ENCODE data around the gene AFF3.

The AFF3 gene

DNA sequence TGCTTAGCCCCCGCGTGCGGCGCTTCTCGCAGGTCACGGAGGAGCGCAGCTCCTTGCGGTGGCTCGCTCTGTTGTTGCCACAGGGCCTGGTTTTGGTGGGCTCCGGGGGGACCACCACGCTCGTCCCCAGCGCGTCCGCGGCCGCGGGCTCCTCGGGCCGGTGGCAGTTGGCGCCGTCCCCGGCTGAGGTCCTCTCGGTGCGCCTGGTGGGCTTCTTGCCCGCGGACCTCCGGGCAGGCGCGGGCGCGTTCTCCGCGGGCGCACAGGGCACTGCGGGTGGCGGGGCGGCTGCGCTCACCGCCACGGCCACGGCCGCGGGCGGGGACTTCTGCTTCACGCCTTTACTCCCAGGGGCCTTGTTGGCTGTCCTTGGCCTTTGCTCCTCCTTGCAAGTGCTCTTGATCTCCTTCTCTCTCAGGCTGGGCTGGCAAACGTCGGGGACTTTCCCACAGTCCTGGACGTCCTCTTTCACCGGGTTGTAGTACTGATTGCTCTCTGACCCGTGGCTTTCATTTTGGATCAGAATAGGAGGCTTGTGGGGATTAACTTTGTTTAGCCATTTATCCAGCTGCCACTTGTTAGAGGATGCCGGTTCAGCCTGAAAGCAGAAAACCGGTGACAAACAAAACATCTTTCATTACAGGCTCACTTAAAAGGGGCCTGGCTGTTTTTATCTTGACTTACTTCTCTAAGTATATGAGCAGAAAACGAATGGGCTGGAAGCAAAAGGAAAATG, 548.5 kb downstream of the AFF3 start:
- no peak for DNase-seq

DNA sequence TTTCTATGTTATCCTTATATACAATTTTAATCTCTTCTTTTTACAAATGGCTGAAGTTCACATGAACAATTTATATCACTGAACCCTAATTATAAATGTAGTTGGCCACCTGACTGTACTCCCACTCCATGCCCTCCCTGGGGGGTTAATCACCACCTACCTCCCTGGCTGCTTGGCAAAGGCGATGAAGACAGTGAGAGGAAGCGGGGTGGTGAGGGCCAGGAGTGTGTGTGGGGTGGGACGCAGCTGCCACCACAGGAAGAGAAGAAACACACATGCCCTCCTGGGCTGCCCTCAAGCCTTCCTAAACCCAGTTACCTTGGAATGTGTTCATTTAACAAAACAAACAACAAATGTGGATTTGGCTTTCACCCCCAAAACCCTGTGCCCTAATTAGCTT, 565.6 kb downstream of the AFF3 start:
- DNase-seq = no peak

DNA sequence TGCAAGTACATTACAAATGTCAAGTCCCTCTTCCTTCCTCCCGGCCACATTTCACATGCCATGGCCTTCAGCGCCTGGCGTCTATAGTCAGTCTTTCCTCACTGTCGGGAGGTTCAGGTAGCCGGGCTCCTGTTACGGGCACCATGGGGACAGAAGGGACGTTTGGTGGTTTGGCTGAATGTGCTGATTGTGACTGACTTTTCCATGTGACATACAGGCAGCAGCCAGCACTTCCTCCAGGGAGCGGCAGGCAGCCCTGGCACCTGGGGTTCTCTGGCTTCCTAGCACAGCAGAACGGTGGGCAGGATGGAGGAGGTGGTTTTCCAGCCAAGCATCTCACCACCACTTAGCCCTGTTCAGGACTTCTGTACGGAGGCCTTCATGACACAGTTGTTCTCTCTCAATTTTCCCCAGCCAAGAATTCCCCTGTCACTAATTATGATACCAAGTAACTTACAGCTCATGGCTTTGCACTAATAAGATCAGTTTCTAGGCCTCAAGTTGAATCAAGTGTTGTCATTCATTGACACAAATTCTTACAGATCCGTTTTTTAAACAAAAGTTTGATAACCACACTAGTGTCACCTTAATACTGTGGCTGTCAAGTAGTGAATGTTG, 568.6 kb downstream of the AFF3 start:
- peak in 5 of 14 donors; percentile 6 to 95 (median 18) for DNase-seq

DNA sequence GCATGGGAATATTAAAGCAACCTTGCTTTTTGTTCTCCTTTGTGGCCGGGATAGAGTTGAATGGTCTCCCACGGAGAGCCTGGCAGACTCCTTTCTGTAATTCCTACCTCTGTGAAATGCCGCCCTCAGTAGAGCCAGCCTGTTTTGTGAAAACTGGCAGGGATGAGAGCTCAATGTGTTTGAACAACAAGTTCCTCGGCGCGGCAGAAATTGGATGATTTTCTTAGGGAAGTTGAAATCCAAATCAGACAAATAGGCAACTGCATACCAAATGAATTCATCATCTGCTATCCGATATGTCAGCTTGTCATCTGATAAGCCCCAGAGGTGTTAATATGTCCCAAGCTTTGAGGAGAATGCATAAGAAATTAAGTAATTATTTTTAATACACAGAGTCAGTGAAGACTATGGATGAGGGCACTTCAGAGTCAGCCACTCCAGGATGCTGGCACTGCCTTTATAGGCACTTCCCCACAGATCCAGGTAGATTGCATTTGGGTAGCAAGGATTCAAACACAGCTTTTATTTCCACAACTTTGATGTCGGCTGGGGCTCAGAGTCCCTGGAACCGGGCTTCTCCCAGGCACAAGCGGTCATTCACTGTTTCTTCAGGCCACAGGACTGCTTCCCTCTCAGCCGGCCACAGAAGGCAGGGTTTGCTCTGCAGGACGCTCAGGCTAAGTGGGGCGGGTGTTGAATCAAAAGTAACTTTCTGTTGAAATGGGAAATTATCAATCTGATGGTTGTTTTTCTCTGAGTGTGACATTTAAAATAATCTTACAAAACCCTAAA, 569.8 kb downstream of the AFF3 start:
- DNase-seq = peak in 5 of 14 donors; percentile 9 to 91 (median 33)

DNA sequence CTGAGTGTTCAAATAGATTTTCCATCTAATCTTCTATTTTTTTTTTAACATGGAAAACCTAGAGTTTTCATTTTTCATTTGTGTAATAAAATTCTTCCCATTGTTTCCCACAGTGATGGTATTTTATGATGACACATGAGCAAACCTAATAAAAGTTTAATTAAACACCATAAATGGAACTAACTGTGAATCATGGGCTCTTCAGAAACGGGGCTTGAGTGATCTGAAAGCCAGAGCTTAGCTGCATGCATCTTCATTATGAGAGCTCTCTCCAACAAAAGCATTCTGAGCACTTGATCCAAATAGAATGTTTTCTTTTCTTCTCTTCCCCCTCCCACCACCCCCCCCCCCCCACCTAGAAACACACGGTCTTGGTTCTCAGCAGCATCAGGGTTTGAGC, 570.4 kb downstream of the AFF3 start:
- DNase-seq = no peak

DNA sequence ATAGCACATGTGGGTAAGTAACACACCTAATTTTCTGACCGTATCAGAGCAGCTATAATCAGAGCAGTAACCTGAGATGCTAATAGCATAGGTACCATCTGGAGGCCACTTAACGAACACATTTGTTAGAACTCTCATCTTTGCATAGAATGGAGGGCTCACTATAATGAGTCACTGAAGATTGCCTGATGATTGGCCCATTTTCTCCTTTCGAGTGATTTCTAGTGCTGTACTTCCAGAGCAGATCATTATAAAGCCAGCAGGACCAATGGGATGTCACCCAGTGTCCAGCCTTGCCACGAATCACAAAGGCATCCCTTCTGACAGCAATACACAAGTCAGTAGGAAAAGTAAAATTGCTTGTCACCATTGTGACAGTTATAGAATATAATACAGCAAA, 570.9 kb downstream of the AFF3 start:
- peak in 1 of 14 donors; percentile 5 for DNase-seq

DNA sequence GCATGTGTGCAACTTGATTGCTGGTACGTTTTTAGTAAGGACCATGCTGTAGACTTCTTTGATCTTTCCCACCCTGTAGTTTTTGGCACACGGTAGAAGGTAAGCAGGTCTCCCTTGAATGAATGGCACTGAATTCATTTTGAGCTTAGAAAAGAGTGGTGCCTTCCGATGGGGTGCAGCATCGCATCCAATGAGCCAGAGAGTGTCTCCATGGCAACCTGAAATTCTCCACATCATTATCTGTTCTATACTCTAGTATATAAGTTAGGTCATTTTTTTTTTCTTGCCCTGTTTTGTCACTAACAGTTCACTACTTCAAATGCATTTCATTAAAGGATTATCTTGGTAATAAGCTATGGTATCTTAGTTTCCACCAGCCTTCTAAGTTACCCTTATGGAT, 571.4 kb downstream of the AFF3 start:
- no peak for DNase-seq

DNA sequence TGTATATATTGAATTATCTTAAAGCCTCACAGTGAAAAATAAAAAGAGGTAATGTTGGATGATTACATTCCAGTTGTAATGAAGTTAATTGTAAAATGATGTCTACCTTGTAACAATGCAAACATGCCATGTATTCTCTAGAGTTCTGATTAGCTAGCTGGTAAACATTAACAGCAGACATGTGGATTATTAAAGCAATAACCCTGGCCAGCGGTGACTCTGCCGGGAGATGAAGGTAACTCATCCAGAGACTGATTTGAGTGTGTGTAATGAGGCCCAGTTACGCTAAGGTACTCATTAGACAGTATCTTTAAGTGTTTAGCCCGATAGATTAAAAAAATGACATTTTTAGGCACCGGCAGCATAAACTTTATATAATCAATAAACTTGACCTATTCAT, 573.0 kb downstream of the AFF3 start:
- no peak for DNase-seq

DNA sequence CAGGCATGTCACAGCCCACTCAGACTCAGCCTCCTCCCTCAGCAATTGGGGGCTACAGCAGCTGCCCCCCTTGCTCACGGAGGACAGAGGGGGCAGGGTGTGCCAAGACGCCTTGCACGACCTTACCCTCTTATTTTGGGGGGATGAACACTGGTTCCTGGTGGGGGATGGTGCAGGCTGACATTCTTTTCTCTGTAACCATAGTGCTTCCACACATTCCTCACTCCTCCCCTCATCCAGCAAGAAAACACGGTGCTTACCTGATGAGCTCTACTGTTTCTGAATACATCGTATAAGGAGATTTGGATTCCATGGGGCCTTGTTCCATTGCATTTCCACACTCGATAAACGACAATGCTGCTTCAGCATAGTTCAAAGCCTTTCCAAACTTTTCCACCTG, 577.2 kb downstream of the AFF3 start:
- DNase-seq = no peak

DNA sequence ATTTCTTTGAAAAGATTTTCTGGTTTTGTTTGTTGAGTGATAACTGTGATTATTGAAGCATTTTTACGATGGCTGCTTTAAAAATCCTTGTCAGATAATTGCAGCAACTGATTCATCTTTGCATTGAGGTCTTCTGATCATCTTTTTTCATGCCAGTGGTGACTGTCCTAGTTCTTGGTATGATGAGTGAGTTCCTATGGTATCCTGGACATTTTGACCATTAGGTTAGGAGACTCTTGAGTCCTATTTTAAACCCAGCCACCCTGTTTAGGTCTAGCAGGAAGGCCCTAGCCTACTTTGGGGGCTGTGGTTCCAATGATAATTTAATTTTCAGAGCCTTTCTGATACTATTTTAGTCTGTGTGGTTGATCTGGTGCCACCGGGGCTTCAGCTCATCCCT, 579.9 kb downstream of the AFF3 start:
- no peak for DNase-seq

DNA sequence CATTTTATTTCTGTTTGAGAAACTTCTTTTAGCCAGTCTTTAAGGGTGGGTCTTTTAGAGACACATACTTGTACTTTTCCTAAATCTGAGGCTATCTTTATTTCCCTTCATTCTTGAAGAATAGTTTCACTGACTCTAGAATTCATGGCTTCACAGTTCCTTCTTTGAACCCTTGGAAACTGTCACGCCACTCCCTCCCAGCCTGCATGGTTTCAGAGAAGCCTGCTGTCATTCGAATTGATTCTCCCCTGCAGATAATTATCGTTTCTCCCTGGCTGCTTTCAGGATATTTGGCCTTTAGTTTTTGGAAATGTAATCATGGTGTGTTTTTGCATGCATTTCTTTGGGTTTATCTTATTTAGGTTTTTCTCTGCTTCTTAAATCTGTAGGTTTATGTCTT, 580.6 kb downstream of the AFF3 start:
- DNase-seq = no peak

DNA sequence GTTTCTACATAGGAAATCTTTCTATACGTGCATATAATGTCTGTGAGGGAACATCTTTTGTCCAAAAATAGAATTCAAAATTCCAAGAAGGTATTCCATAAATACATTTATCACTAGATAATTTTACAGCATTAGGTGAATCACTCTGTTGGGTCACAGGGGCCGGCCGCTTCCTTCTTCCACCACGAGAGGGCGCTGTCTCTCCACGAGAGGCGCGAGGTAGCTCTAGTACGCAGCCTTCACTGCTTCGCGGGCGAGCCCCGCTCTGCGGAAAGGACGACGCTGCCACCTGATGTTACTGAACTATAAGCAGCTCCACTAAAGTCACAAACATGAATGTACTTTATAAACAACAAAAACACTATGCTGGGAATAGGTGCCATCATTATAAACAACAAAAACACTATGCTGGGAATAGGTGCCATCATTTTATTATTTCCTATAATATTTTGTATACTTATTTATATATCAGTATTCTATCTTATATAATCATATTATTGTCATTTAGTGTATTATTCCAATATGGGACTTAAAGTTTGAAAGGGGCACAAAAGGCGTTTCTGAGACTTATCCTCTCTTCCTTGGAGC, 583.2 kb downstream of the AFF3 start:
- DNase-seq = peak in 13 of 14 donors; percentile 8 to 81 (median 64)

DNA sequence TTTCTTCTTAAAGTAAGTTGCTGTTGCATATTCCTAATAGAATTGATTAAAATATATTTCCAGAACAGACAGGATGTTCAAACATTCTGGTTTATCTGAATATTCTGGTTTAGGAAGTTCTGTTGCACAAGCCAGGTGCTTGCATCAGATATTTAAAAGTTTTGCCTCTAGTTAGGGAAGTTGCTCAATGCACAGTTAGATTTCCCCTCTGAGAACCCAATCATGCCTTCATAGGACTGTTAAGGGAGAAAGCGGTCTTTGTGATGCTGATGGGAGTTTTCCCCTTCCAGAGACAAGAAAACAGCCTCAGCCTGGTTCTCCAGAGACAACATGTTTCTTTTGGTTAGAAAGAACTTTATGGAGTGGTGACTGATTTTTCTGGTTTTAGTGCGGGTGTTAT, 587.0 kb downstream of the AFF3 start:
- DNase-seq = no peak

DNA sequence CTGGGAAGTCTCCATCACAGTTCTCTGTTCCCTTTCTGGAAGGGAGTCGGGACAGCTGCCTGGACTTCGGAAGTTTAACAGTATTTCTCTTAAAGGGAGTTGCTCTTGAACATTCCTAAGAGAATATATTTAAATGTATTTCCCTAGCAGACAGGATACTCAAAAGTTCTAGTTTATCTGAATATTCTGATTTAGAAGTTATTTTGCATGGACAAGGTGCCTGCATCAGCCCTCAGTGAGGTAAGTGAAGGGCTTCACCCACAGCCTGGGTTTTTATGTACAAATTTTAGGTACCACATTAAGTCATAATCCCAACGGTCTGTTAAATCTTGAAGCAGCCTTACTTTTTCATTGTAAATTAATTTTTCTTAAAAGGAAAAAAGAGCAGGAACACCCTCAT, 587.5 kb downstream of the AFF3 start:
- DNase-seq = no peak

DNA sequence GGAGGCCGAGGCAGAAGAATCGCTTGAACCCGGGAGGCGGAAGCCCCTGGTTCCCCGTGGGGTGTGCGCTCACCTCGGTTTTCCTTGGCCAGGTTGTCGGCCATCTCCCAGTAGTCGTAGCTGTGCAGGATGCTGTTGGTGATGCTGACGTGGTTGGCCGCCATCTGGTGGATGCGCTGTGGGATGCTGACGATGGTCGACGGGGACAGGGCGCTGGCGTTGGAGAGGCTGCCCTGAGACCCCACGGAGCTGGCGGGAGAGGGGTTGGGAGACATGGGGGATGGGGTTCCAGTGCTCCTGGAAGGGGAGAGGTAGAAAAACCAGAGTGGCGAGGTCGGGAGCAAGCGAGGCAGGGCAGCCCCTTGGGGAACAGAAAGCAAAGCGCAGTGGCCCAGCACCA, 588.2 kb downstream of the AFF3 start:
- peak in 1 of 14 donors; percentile 11 for DNase-seq

DNA sequence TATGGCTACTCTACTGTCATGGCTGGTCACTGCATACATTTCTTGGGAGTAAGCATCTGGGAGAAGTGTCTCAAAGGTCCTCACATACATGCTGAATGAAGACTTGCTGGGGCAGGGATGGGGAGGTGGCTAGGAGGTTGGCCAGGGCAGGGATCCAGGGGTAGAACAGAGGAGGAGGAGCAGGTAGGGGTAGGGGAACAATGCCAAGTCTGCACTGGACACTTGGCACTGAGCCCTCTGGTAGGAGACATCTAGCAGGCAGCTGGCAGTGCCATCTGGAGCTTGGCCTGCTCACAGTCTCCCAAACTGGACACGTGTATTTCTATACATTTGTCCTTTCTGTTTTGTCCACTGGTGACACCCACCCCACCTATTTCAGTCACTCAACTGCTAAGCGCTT, 589.9 kb downstream of the AFF3 start:
- peak in 1 of 14 donors; percentile 56 for DNase-seq

DNA sequence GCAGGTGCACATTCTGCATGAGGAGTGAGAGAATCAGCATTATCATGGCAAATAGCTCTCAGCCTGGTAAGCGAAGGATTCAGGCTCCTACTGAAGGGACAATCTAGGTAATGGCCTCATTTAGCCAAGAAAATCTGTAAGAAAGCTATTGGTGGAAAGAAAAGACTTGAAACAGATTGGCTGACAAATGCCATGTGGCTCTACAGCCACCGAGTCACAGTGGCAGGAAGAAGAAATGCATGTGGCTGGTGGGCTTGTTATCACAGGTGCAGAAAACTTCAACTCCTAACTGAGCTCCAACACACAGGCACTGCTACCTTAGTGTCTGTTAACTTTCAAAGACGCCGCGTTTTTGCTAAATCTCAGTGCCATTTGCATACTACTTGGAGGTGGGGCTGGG, 592.0 kb downstream of the AFF3 start:
- peak in 1 of 14 donors; percentile 13 for DNase-seq

DNA sequence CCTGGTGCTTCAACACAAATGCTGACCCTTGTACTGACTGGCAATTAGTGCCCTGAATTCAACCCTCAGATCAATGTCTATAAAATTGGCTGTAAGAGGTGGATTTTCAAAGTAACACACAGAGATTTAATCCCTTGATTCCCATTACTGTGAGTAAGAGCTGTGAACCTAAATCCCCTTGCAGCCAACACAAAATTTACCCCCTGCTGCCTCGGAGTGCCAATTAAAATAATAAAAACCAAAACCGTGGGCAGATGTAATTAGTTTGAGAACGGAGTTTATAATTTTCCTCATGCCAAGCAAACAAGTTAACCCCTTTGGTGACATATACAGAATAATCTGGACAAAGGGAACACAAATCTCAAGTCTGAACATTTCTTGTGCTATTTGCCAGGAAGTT, 596.8 kb downstream of the AFF3 start:
- no peak for DNase-seq

DNA sequence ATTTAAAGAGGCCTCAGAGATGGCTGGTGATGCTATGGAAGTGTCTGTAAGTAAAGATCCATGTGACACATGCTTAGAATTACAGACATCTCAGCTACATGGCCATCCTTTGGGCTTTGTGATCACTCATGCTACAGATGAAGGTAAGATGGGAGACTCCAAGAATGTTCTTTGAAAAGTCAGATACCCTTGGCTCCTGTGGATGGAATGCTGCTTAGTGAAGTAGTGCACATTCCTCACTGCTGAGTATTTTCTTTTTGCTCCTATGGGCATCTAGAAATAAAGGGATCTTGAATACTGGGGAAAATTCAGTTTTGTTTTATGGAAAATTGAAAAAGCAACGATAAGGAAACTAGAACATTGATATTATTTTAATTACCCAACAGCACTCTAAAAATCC, 597.3 kb downstream of the AFF3 start:
- DNase-seq = no peak

DNA sequence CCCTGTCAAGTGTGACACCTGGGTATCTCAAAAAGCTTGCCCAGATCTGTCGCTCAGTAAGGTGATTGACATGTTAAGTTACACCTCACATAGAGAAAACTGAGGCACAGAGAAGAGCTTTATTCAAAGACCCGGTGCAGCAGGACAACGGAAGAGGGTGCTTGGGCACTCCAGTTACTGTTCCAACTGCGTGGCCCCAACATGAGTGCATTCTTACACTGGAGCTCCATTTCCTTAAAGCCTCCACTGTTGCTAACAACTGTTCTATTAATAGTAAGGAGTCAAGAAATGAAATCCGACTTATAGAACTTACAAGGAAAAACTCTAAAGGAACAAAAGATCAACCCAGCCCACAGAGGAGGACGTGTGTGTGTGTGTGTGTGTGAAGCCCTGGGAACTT, 597.8 kb downstream of the AFF3 start:
- no peak for DNase-seq

DNA sequence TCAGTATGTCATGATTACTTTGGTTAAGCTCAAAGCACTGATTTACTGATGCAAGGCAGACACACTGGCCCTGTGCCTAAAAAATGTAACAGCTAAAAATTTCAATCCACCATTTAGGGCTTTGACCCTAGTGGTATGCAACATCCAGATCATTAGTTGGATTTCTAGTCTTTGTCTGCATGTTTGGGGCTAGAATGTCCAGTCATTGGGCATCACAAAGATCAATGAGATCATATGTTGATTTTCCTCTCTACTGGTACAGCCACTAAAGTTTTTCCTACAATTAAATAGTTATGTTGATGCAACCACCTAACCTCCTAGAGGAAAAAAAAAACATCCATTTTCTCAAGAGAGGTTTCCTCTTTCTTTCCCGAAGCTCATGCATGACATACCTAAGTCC, 599.1 kb downstream of the AFF3 start:
- DNase-seq = no peak

DNA sequence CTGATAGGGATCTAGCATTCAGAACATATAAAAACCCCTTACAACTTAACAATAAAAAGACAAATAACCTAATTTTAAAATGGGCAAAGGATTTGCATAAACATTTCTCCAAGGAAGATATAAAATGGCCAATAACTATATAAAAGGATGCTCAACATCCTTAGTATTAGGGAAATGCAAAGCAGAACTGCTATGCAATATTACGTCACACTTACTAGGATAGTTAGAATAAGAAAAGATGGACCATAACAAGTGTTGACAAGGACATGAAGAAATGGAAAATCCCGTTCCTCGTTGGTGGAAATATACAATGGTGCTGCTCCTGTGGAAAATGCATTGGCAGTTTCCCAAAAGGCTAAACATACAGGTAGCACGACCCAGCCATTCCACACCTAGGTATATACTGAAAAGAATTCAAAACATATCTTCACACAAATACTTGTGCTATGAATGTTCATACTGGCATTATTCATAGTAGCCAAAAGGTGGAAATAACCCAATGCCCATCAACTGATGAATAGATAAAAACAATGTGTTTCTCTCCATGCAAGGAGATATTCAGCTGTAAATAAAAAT, 604.4 kb downstream of the AFF3 start:
- no peak for DNase-seq

DNA sequence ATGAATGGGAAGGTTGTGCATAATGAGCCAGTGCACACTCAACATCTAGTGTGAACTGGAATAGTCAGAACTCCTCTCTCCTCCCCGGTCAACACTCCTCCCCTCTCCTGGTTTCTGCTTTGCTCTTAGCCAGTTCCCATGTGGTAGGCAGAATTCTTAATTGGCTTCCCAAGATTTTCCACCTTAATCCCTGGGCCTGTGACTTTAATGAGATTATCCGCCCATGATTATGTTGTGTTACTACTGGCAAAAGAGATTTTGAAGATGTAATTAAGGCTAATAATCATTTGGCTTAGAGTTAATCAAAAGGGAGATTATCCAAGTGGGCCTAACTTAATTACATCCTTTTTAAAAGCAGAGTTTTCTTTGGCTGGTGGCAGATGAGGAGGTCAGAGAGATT, 618.3 kb downstream of the AFF3 start:
- DNase-seq = no peak
